IPS-18c (cell line): ENCODE results near the gene FLCN.

Experiments
- H3K4me3 ChIP-seq: 2 replicates; pipeline ENCODE4 v1.7.0; 2013; ENCODE audit warnings: low read depth, mild to moderate bottlenecking, low read length, moderate library complexity; ENCODE audit not compliant: insufficient read depth
- H3K9me3 ChIP-seq: one replicate; pipeline ENCODE4 v1.6.1; 2013; ENCODE audit warnings: mild to moderate bottlenecking, low read length, moderate library complexity; ENCODE audit not compliant: control insufficient read depth, insufficient read depth

FLCN gene

DNA sequence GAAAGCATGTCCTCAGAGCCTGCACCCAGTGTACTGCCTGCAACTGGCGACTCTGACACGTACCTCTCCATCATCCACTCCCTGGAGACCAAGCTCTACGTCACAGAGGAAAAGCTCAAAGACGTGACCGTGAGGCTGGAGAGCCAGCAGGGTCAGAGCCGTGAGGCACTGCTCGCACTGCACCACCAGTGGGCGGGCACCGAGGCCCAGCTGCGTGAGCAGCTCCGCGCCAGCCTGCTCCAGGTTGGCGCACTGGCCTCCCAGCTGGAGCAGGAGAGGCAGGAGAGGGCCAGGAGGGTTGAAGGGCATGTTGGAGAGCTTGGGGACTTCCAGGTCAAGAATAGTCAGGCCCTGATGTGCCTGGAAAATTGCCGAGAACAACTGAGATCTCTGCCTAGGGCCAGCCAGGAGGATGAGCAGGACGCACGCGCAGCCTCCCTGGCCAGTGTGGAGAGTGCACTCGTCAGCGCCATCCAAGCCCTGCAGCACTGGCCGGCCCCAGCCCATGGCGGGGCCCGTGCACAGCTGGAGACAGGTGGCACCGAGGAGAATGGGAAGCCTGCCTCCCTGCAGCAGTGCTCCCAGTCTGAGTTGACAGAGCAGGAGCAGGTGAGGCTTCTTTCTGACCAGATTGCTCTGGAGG is 71.2 kb downstream of the FLCN start:
- Histone ChIP-seq H3K4me3 (no peak overlapping the region), H3K9me3 (no peaks in the 10 kb centered on the region)

GRCh38 chr17:17164676-17165075 is 72.3 kb downstream of the FLCN start:
- no peaks in the 10 kb centered on the region for H3K9me3 ChIP-seq
- H3K4me3 ChIP-seq: no peak overlapping the region

DNA sequence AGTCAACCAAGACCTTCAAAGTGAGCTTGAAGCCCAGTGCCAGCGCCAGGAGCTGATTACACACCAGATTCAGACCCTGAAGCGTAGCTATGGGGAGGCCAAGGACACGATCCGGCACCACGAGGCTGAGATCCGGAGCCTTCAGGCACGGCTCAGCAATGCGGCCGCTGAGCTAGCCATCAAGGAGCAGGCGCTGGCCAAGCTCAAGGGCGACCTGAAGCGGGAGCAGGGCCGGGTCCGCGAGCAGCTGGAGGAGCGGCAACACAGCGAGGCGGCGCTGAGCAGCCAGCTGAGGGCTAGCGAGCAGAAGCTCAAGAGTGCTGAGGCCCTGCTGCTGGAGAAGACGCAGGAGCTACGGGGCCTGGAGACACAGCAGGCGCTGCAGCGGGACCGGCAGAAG is 72.8 kb downstream of the FLCN start:
- H3K4me3 ChIP-seq: no peak overlapping the region
- no peaks in the 10 kb centered on the region for H3K9me3 ChIP-seq
